Neural crest cell (in vitro differentiated cells): ENCODE measurements around the gene TIPRL. TPM values are rescaled to one million over a fixed set of nuclear protein-coding genes. Genes with fewer than 3 reads are reported as not detected.

Experiments
- DNase-seq: peaks from one replicate; pipeline ENCODE4 v3.0.0; 2021; ENCODE audit warnings: low read depth, mixed read lengths, low spot score
- H3K27ac Mint-ChIP-seq: one replicate; pipeline ENCODE4 v1.8.0; 2021; ENCODE audit warnings: mild to moderate bottlenecking, mixed read lengths; ENCODE audit not compliant: unreplicated experiment
- H3K27me3 Mint-ChIP-seq: 2 replicates; pipeline ENCODE4 v1.8.0; 2021; ENCODE audit warnings: low read depth, mild to moderate bottlenecking, mixed read lengths
- H3K36me3 Mint-ChIP-seq: 2 replicates; pipeline ENCODE4 v1.8.0; 2021; ENCODE audit warnings: low read depth, mild to moderate bottlenecking, mixed read lengths
- H3K4me1 Mint-ChIP-seq: 2 replicates; pipeline ENCODE4 v1.8.0; 2021; ENCODE audit warnings: mixed read lengths
- H3K4me3 Mint-ChIP-seq: one replicate; pipeline ENCODE4 v1.8.0; 2021; ENCODE audit warnings: mild to moderate bottlenecking, mixed read lengths
- H3K9me3 Mint-ChIP-seq: 2 replicates; pipeline ENCODE4 v1.8.0; 2021; ENCODE audit warnings: mixed read lengths
- CTCF ChIP-seq: fragments of 200-600 bp; sonication (generic); conservative IDR thresholded peaks from 2 replicates; pipeline ENCODE4 v1.5.0; 2021; ENCODE audit warnings: antibody characterized with exemption, mild to moderate bottlenecking
- total RNA-seq: library from RNA; stranded (reverse); gene quantifications from 2 replicates; pipeline ENCODE4 v1.2.1, GENCODE V29; 2021

The TIPRL gene
- total RNA-seq, 1 donor from 2014 or later: 28.3 TPM

GRCh38 chr1:168159979-168160378 is 18.8 kb upstream of the TIPRL start:
- peaks cover 12% of the 10 kb centered on the region for H3K36me3 Mint-ChIP-seq
- no peaks in the 10 kb centered on the region for H3K27me3 Mint-ChIP-seq
- TF ChIP-seq CTCF: no peak
- no peak overlapping the region for H3K4me3 Mint-ChIP-seq
- no peak for DNase-seq
- H3K9me3 Mint-ChIP-seq: peaks cover 23% of the 10 kb centered on the region
- H3K27ac Mint-ChIP-seq: no peak overlapping the region
- no peaks in the 10 kb centered on the region for H3K4me1 Mint-ChIP-seq

GRCh38 chr1:168161459-168161858 is 17.3 kb upstream of the TIPRL start:
- DNase-seq: no peak
- Mint-ChIP-seq H3K4me3 (no peak overlapping the region), H3K27me3 (no peaks in the 10 kb centered on the region), H3K36me3 (peaks cover 12% of the 10 kb centered on the region), H3K4me1 (no peaks in the 10 kb centered on the region), H3K9me3 (peaks cover 18% of the 10 kb centered on the region), H3K27ac (no peak overlapping the region)
- no peak for TF ChIP-seq CTCF

GRCh38 chr1:168163670-168164069 is 15.1 kb upstream of the TIPRL start:
- TF ChIP-seq CTCF: no peak

GRCh38 chr1:168164771-168165170 is 14.0 kb upstream of the TIPRL start:
- no peak for DNase-seq
- H3K4me3 Mint-ChIP-seq: no peak overlapping the region
- H3K9me3 Mint-ChIP-seq: peaks cover 5% of the 10 kb centered on the region
- no peak for TF ChIP-seq CTCF
- H3K36me3 Mint-ChIP-seq: peaks cover 2% of the 10 kb centered on the region
- no peaks in the 10 kb centered on the region for H3K4me1 Mint-ChIP-seq
- H3K27ac Mint-ChIP-seq: no peak overlapping the region
- H3K27me3 Mint-ChIP-seq: no peaks in the 10 kb centered on the region

More at GRCh38 chr1:168163670-168164069, 15.1 kb upstream of the TIPRL start:
- Mint-ChIP-seq H3K27me3 (no peaks in the 10 kb centered on the region), H3K4me3 (no peak overlapping the region), H3K36me3 (peaks cover 2% of the 10 kb centered on the region), H3K9me3 (peaks cover 10% of the 10 kb centered on the region), H3K4me1 (no peaks in the 10 kb centered on the region), H3K27ac (no peak overlapping the region)
- no peak for DNase-seq

GRCh38 chr1:168167806-168168205 is 11.0 kb upstream of the TIPRL start:
- no peak overlapping the region for H3K4me3 Mint-ChIP-seq
- no peaks in the 10 kb centered on the region for H3K4me1 Mint-ChIP-seq
- no peak for TF ChIP-seq CTCF
- no peak overlapping the region for H3K27ac Mint-ChIP-seq
- H3K36me3 Mint-ChIP-seq: no peaks in the 10 kb centered on the region
- no peaks in the 10 kb centered on the region for H3K27me3 Mint-ChIP-seq
- H3K9me3 Mint-ChIP-seq: no peaks in the 10 kb centered on the region
- no peak for DNase-seq
